K562 (cell line): Measurements from ENCODE around the gene TNFSF13. TPM values are rescaled to one million over a fixed set of nuclear protein-coding genes. Genes with fewer than 3 reads are reported as not detected.

Experiments
- ATAC-seq: fragments of 200-7000 bp; cut with Tn5 transposase; 3 replicates; pipeline ENCODE4 v1.9.1; 2020; ENCODE audit warnings: moderate library complexity
- BruUV-seq: library from RNA; stranded (reverse); fragments of 400-500 nt; replicated peaks from 2 replicates; lab custom pipeline; 2021; lab: Mats Ljungman, UMichigan
- CTCF ChIA-PET: fragments of 300-600 bp; formaldehyde crosslinking; extraction: SDS; loops from one replicate; lab custom pipeline; 2021; ENCODE audit warnings: low intra/inter-chr PET ratio; lab: Yijun Ruan, JAX
- POLR2A ChIA-PET: fragments of 300-600, 350-650 bp; sonication (Branson Sonifier 250); formaldehyde crosslinking; extraction: SDS; loops from one replicate; lab custom pipeline; 2021; ENCODE audit warnings: antibody characterized with exemption, inconsistent platforms; lab: Yijun Ruan, JAX
- DNase-seq, 4 experiments: peaks; one replicate each; pipeline versions ENCODE4 v3.0.0 to v3.0.0-alpha.2; 2011 to 2018; ENCODE audit warnings: low spot score in 3 of 4, mixed read lengths in 3 of 4; ENCODE audit errors: extremely low read depth in 1 of 4
- FAIRE-seq: peaks from 2 replicates; lab custom pipeline; 2011; peaks lifted over from hg19 to GRCh38; lab: Jason Lieb, UNC
- H2AFZ ChIP-seq: 2 replicates; pipeline ENCODE4 v1.6.0; 2011; ENCODE audit warnings: low read depth, low read length, control low read depth, inconsistent platforms
- H3K27ac ChIP-seq: fragments of 200-600 bp; 3 replicates; pipeline ENCODE4 v1.8.0; 2011; ENCODE audit warnings: low read depth, mild to moderate bottlenecking, control low read depth, inconsistent platforms, low read length, moderate library complexity, mixed read lengths; ENCODE audit errors: extremely low read depth
- H3K27me3 ChIP-seq, 2 experiments: fragments of 300-600 bp in 1 of 2; 2 replicates in 1 of 2; 3 replicates in 1 of 2; pipeline versions ENCODE4 v1.6.0 to v1.8.0; 2011; ENCODE audit warnings: inconsistent platforms in 2 of 2, low read length in 2 of 2, mild to moderate bottlenecking in 1 of 2, mixed read lengths in 1 of 2, moderate library complexity in 1 of 2; ENCODE audit not compliant: control insufficient read depth in 2 of 2, insufficient read depth in 2 of 2
- H3K36me3 ChIP-seq: fragments of 300-600 bp; 3 replicates; pipeline ENCODE4 v1.8.0; 2011; ENCODE audit warnings: mild to moderate bottlenecking, low read length, inconsistent platforms; ENCODE audit not compliant: control insufficient read depth, insufficient read depth
- H3K4me1 ChIP-seq, 2 experiments: fragments of 200-600 bp in 1 of 2; replicated peaks in 1 of 2; 2 replicates in 1 of 2; 3 replicates in 1 of 2; pipeline versions ENCODE4 v1.5.1 to v1.8.0; 2011; ENCODE audit warnings: inconsistent platforms in 2 of 2, low read length in 2 of 2, mild to moderate bottlenecking in 1 of 2, mixed read lengths in 1 of 2, moderate library complexity in 1 of 2; ENCODE audit not compliant: control insufficient read depth in 2 of 2, insufficient read depth in 2 of 2
- H3K4me2 ChIP-seq: 2 replicates; pipeline ENCODE4 v1.6.1; 2011; ENCODE audit warnings: low read length, control low read depth, inconsistent platforms, mixed read lengths; ENCODE audit not compliant: insufficient read depth
- H3K4me3 ChIP-seq: fragments of 200-600 bp; sonication (generic), shearing (Covaris generic); 2 replicates; pipeline ENCODE4 v1.5.1; 2016; ENCODE audit warnings: control low read depth, inconsistent platforms
- H3K79me2 ChIP-seq: fragments of 200-600 bp; 3 replicates; pipeline ENCODE4 v1.8.0; 2011; ENCODE audit warnings: low read length, inconsistent platforms; ENCODE audit not compliant: control insufficient read depth, insufficient read depth
- H3K9ac ChIP-seq, 2 experiments: 2 replicates each; pipeline versions ENCODE4 v1.6.0 to v1.6.1; 2011; ENCODE audit warnings: low read depth in 2 of 2, low read length in 2 of 2, control low read depth in 1 of 2, inconsistent platforms in 1 of 2, mild to moderate bottlenecking in 1 of 2, mixed read lengths in 1 of 2; ENCODE audit not compliant: insufficient read depth in 1 of 2
- H3K9me1 ChIP-seq: one replicate; pipeline ENCODE4 v1.6.0; 2011; ENCODE audit warnings: inconsistent platforms, mild to moderate bottlenecking, low read length, moderate library complexity; ENCODE audit not compliant: control insufficient read depth, insufficient read depth
- H3K9me3 ChIP-seq: replicated peaks from 2 replicates; pipeline ENCODE4 v1.5.1; 2011; ENCODE audit warnings: low read depth, low read length, inconsistent platforms; ENCODE audit not compliant: control insufficient read depth, insufficient read depth
- H4K20me1 ChIP-seq: replicated peaks from 2 replicates; pipeline ENCODE4 v1.6.1; 2011; ENCODE audit warnings: low read length, inconsistent platforms, mixed read lengths; ENCODE audit not compliant: control insufficient read depth, insufficient read depth
- DACH1 ChIP-seq: fragments of 450-650 bp; IDR thresholded peaks from 2 replicates; pipeline ENCODE4 v1.6.1; 2018; ENCODE audit not compliant: partially characterized antibody
- ETV5 ChIP-seq: sonication (generic); formaldehyde crosslinking; IDR thresholded peaks from 2 replicates; pipeline ENCODE4 v1.4.0; 2020; ENCODE audit warnings: low read depth, mild to moderate bottlenecking, missing genetic modification reagents
- EZH2 ChIP-seq: IDR thresholded peaks from 2 replicates; pipeline ENCODE4 v1.6.1; 2012; ENCODE audit warnings: low read depth, mild to moderate bottlenecking, inconsistent platforms, low read length, borderline replicate concordance
- FUS ChIP-seq: fragments of 200-400 bp; formaldehyde crosslinking; optimal IDR thresholded peaks from 2 replicates; pipeline ENCODE3; 2017; ENCODE audit warnings: low read depth, low read length
- HMGN3 ChIP-seq: IDR thresholded peaks from 2 replicates; pipeline ENCODE4 v1.6.1; 2011; ENCODE audit warnings: borderline replicate concordance, low read depth, mild to moderate bottlenecking, mixed read lengths, low read length; ENCODE audit not compliant: insufficient read length; ENCODE audit errors: extremely low read depth
- ILK ChIP-seq: fragments of 450-650 bp; IDR thresholded peaks from 2 replicates; pipeline ENCODE4 v1.6.1; 2016; ENCODE audit warnings: missing genetic modification characterization, low read depth, mild to moderate bottlenecking, missing compliant biosample characterization, moderate library complexity, borderline replicate concordance
- KAT2B ChIP-seq: IDR thresholded peaks from one replicate; pipeline ENCODE4 v1.6.1; 2012; ENCODE audit warnings: low read depth, mild to moderate bottlenecking, control low read depth, inconsistent platforms, low read length, moderate library complexity
- MNT ChIP-seq, 2 experiments: fragments of 450-650 bp; conservative IDR thresholded peaks; 2 replicates each; pipeline ENCODE4 v1.6.1; 2017; ENCODE audit warnings: mild to moderate bottlenecking in 2 of 2, moderate library complexity in 2 of 2
- NCOR1 ChIP-seq: fragments of 450-650 bp; IDR thresholded peaks from 2 replicates; pipeline ENCODE4 v1.6.1; 2016; ENCODE audit warnings: mild to moderate bottlenecking, moderate library complexity
- PRDM10 ChIP-seq: fragments of 450-650 bp; IDR thresholded peaks from 2 replicates; pipeline ENCODE4 v1.6.1; 2018; ENCODE audit not compliant: partially characterized antibody
- RBM14 ChIP-seq: fragments of 200-400 bp; formaldehyde crosslinking; IDR thresholded peaks from 2 replicates; pipeline ENCODE4 v1.6.1; 2018; ENCODE audit warnings: low read depth, mild to moderate bottlenecking, low read length, moderate library complexity, borderline replicate concordance; ENCODE audit not compliant: insufficient read depth
- RBM22 ChIP-seq: fragments of 200-400 bp; formaldehyde crosslinking; IDR thresholded peaks from 2 replicates; pipeline ENCODE4 v1.6.1; 2018; ENCODE audit warnings: low read length, low read depth; ENCODE audit not compliant: poor library complexity, severe bottlenecking
- TAF1 ChIP-seq: IDR thresholded peaks from 2 replicates; pipeline ENCODE4 v1.6.1; 2011; ENCODE audit warnings: mild to moderate bottlenecking, low read length, moderate library complexity; ENCODE audit not compliant: insufficient read depth, control insufficient read depth, severe bottlenecking; ENCODE audit errors: extremely low read depth
- TRIM28 ChIP-seq: fragments of 450-650 bp; IDR thresholded peaks from 2 replicates; pipeline ENCODE4 v1.6.1; 2017
- ZNF766 ChIP-seq: fragments of 200-800 bp; sonication (Bioruptor generic); conservative IDR thresholded peaks from 2 replicates; pipeline ENCODE4 v1.6.1; 2016; ENCODE audit warnings: missing genetic modification characterization, missing compliant biosample characterization
- WGBS: fragments of 100-300 bp; shearing (Covaris generic); methylation state at CpG from one replicate; pipeline ENCODE4 v1.1.6; 2016; ENCODE audit warnings: low coverage, mixed read lengths; ENCODE audit not compliant: insufficient coverage; ENCODE audit errors: missing lambda C conversion rate; 5-methylcytosine and 5-hydroxymethylcytosine counted together
- in situ Hi-C: fragments of 300-500 bp; cut with MboI; formaldehyde crosslinking; loops from 4 replicates; pipeline ENCODE4 v1.15.0; 2018; ENCODE audit warnings: inconsistent platforms, mixed read lengths
- intact Hi-C: fragments of 100-400 bp; cut with micrococcal nuclease; formaldehyde crosslinking; loops from 2 replicates; pipeline ENCODE4 v1.14.2; 2022
- polyA plus RNA-seq, 8 experiments: library from polyadenylated mRNA; depleted of rRNA in 4 of 8; stranded (reverse) in 5 of 8; unstranded in 3 of 8; fragments of >200 nt; fragmentation: Nextera tagmentation in 2 of 8; fragmentation: Illumina TruSeq in 1 of 8; extraction: Ambion mirVana in 2 of 8; extraction: Trizol in 1 of 8; gene quantifications; 2 replicates each; pipeline versions ENCODE4 v1.2.1 to v1.2.3, GENCODE V29; 2011 to 2014; ENCODE audit warnings: inconsistent platforms in 1 of 8, missing spikeins in 1 of 8
- total RNA-seq, 7 experiments: library from RNA; depleted of rRNA in 6 of 7; stranded (reverse); fragments of >200 nt in 6 of 7; fragmentation: Illumina TruSeq in 2 of 7; extraction: Trizol in 2 of 7; gene quantifications; 2 replicates each; pipeline versions ENCODE4 v1.2.1 to v1.2.3, GENCODE V29; 2011 to 2021; ENCODE audit warnings: low replicate concordance in 1 of 7

TNFSF13 gene
- total and polyA plus RNA-seq, 9 of the 15 experiments (the other 6 are each of a cell fraction or from before 2014, with no cell fraction given): 0.04 to 0.51 (median 0.19) TPM; not detected in 1

- Histone ChIP-seq H3K36me3 (peaks cover 86% of the 10 kb centered on the region), H3K4me2 (peak overlapping the region; percentile 83), H3K27ac (peak overlapping the region; percentile 98), H3K9me1 (peaks cover 9% of the 10 kb centered on the region), H3K9me3 (no peaks in the 10 kb centered on the region), H4K20me1 (peaks cover 40% of the 10 kb centered on the region), H3K79me2 (peaks cover 61% of the 10 kb centered on the region), H3K4me1 (peaks cover 8 to 23% of the 10 kb centered on the region in 2 experiments; a peak in 4 of 5 replicates), H2AFZ (no peak overlapping the region), H3K9ac (peak overlapping the region; percentile 97 to 100), H3K4me3 (peak overlapping the region; percentile 99), H3K27me3 (no peaks in the 10 kb centered on the region)
- peak; percentile 53 for ATAC-seq
- CTCF ChIA-PET: no interaction called here
- in situ Hi-C loops: loop anchor here (25.0 kb wide), 1 partner anchor 536 kb away; the partner anchor contains the start of genes SLC16A11 and SLC16A13
- BruUV-seq: no TSS peak
- WGBS: 0% methylated on average over 18 of the region's 71 CpGs
- intact Hi-C loops: no loop called here
- no peak for FAIRE-seq
- POLR2A ChIA-PET: interaction anchor here (0.6 to 6.7 kb wide), 15 partner anchors 8 to 260 kb away, joined by 3 to 46 read pairs (median 4); partner anchors contain the start of genes ATP1B2, MPDU1, TP53 and ZBTB4
- DNase-seq: peak; percentile 77 to 88 (median 84)
- peak; percentile 74 for TF ChIP-seq ETV5 (CRISPR knock-in tag)
- no peak for TF ChIP-seq ILK (tag)
- peak; percentile 19 for TF ChIP-seq HMGN3
- TF ChIP-seq TAF1: peak; percentile 57
- no peak for TF ChIP-seq TRIM28
- no peak for TF ChIP-seq EZH2
- TF ChIP-seq NCOR1: 0 out of 2 replicates have a peak, but pooled peaks have one; percentile 31
- 0 out of 2 replicates have a peak, but pooled peaks have one; percentile 15 for TF ChIP-seq ZNF766 (CRISPR knock-in tag)
- peak; percentile 87 for TF ChIP-seq FUS
- 0 out of 2 replicates have a peak, but pooled peaks have one; percentile 10 for TF ChIP-seq RBM14
- TF ChIP-seq KAT2B: no peak
- peak; percentile 96 for TF ChIP-seq RBM22
- peak; percentile 96 to 98 for TF ChIP-seq MNT (conservative IDR thresholded peaks at IDR 0.05)
- TF ChIP-seq DACH1: peak; percentile 19
- peak; percentile 96 for TF ChIP-seq PRDM10
Measured at GRCh38 chr17:7573324-7574080, 15.0 kb downstream of the TNFSF13 start.
